ENCODE data around the gene TTLL5.

DNA sequence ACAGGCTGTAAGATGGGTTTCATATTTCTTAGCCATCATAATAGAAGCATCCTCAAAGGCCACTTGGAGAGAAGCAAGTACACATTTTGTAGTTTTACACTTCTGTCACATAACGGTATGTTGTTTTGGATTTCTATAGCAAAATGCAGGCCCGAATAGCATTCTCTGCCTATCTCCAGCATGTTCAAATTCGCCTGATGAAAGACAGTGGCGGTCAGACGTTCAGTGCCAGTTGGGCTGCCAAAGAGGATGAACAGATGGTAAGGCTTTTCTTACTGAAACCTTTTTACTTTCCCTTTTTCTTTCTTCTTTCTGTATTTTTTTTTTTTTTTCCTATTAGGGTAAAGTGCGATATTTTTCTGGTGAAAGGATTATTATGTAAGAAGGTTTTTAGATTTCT, 110.5 kb downstream of the TTLL5 start:
- TF ChIP-seq ZNF384 (IDR thresholded peaks at IDR 0.05) (no peak), FOXA1 (IDR thresholded peaks at IDR 0.05) (no peak), SUZ12 (IDR thresholded peaks at IDR 0.05) (no peak)
- TF ChIP-seq, protein P1, sequence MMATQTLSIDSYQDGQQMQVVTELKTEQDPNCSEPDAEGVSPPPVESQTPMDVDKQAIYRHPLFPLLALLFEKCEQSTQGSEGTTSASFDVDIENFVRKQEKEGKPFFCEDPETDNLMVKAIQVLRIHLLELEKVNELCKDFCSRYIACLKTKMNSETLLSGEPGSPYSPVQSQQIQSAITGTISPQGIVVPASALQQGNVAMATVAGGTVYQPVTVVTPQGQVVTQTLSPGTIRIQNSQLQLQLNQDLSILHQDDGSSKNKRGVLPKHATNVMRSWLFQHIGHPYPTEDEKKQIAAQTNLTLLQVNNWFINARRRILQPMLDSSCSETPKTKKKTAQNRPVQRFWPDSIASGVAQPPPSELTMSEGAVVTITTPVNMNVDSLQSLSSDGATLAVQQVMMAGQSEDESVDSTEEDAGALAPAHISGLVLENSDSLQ (IDR thresholded peaks at IDR 0.05), result no peak

All from HEK293T (cell line).